T-helper 22 cell (primary cell): Measurements from ENCODE around the gene TMEM233.
"Not testable (repeated sequence)": the region's sequence is repeated elsewhere in the genome, so short reads cannot be mapped to it uniquely, and the experiment has no call there.

Experiments used
- DNase-seq: peaks from one replicate; pipeline ENCODE4 v3.0.0-alpha.2; 2020; ENCODE audit warnings: low read depth

Gene TMEM233

GRCh38 chr12:119609358-119609757, 15.8 kb downstream of the TMEM233 start:
- DNase-seq, result no peak

- DNase-seq, result no peak
These were observed 19.9 kb downstream of the TMEM233 start for GRCh38 chr12:119613319-119613936.

GRCh38 chr12:119614705-119615104, 21.1 kb downstream of the TMEM233 start:
- DNase-seq, result no peak

GRCh38 chr12:119615518-119616475, 22.2 kb downstream of the TMEM233 start:
- DNase-seq, result no peak

- not testable (repeated sequence) for DNase-seq
These were observed 24.8 kb downstream of the TMEM233 start for GRCh38 chr12:119618328-119618896.

- no peak for DNase-seq
These were observed 26.9 kb downstream of the TMEM233 start for GRCh38 chr12:119620490-119620889.

GRCh38 chr12:119621878-119622277, 28.3 kb downstream of the TMEM233 start:
- DNase-seq, result no peak

- DNase-seq, result no peak
These were observed 31.4 kb downstream of the TMEM233 start for GRCh38 chr12:119624966-119625365.

GRCh38 chr12:119627019-119627643, 33.6 kb downstream of the TMEM233 start:
- DNase-seq, result no peak

- DNase-seq, result no peak
These were observed 34.1 kb downstream of the TMEM233 start for GRCh38 chr12:119627686-119628085.

GRCh38 chr12:119630223-119630780, 36.7 kb downstream of the TMEM233 start:
- no peak for DNase-seq

- DNase-seq, result no peak
These were observed 37.5 kb downstream of the TMEM233 start for GRCh38 chr12:119630962-119631550.

GRCh38 chr12:119631930-119632678, 38.5 kb downstream of the TMEM233 start:
- no peak for DNase-seq

GRCh38 chr12:119634743-119635142, 41.2 kb downstream of the TMEM233 start:
- DNase-seq, result no peak

GRCh38 chr12:119642986-119643385, 49.4 kb downstream of the TMEM233 start:
- DNase-seq, result no peak

GRCh38 chr12:119644930-119645329, 51.4 kb downstream of the TMEM233 start:
- DNase-seq, result no peak

- DNase-seq, result no peak
These were observed 52.0 kb downstream of the TMEM233 start for GRCh38 chr12:119645535-119646059.

- no peak for DNase-seq
These were observed 55.7 kb downstream of the TMEM233 start for GRCh38 chr12:119649202-119649808.

- DNase-seq, result no peak
These were observed 59.1 kb downstream of the TMEM233 start for GRCh38 chr12:119652665-119653064.

- not testable (repeated sequence) for DNase-seq
These were observed 63.4 kb downstream of the TMEM233 start for GRCh38 chr12:119657001-119657400.
